ENCODE data around the gene GRM7.

DNA sequence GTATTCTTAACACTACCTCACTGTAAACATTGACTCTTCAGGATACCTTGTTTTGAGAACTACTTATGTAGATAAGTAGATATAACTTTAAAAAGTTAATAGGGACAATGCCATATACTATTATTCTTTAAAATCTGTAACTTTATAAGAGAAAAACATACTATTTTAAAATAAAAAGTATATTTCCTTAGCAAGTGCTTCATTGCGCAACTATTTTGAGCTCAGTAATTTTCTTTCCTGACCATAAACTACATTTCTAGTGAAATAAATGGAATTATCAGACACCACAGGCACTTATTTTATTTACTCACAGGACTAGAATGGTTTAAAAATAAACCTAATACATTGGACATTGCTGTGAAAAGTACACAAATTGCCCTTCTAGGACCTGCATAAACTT, 876.3 kb downstream of the GRM7 start:
- TF ChIP-seq POLR2AphosphoS5 (IDR thresholded peaks at IDR 0.05; ENCODE audit: low read depth, low read length) (no peak), TAF1 (IDR thresholded peaks at IDR 0.05; ENCODE audit: borderline replicate concordance, insufficient read depth, low read length) (no peak), SIN3A (IDR thresholded peaks at IDR 0.05; ENCODE audit: borderline replicate concordance, insufficient read depth, low read length) (no peak), FOXP2 (optimal IDR thresholded peaks at IDR 0.05; ENCODE audit: borderline replicate concordance, extremely low read depth, extremely low read length, insufficient read depth) (no peak)
- TF ChIP-seq, protein P1, sequence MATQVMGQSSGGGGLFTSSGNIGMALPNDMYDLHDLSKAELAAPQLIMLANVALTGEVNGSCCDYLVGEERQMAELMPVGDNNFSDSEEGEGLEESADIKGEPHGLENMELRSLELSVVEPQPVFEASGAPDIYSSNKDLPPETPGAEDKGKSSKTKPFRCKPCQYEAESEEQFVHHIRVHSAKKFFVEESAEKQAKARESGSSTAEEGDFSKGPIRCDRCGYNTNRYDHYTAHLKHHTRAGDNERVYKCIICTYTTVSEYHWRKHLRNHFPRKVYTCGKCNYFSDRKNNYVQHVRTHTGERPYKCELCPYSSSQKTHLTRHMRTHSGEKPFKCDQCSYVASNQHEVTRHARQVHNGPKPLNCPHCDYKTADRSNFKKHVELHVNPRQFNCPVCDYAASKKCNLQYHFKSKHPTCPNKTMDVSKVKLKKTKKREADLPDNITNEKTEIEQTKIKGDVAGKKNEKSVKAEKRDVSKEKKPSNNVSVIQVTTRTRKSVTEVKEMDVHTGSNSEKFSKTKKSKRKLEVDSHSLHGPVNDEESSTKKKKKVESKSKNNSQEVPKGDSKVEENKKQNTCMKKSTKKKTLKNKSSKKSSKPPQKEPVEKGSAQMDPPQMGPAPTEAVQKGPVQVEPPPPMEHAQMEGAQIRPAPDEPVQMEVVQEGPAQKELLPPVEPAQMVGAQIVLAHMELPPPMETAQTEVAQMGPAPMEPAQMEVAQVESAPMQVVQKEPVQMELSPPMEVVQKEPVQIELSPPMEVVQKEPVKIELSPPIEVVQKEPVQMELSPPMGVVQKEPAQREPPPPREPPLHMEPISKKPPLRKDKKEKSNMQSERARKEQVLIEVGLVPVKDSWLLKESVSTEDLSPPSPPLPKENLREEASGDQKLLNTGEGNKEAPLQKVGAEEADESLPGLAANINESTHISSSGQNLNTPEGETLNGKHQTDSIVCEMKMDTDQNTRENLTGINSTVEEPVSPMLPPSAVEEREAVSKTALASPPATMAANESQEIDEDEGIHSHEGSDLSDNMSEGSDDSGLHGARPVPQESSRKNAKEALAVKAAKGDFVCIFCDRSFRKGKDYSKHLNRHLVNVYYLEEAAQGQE (IDR thresholded peaks at IDR 0.05; ENCODE audit: insufficient read depth in 1 of 2, low read depth in 2 of 2, low read length in 2 of 2): no peak

All from PFSK-1 (cell line).